Kidney (tissue), 14 donors: ENCODE measurements around the gene LGALS8. TPM values are rescaled to one million over a fixed set of nuclear protein-coding genes. Genes with fewer than 3 reads are reported as not detected.

Experiments used
- DNase-seq, 5 donors: peaks; one replicate each; pipeline ENCODE4 v3.0.0-alpha.2; 2013 to 2020
- FAIRE-seq: peaks from 2 replicates; lab custom pipeline; 2012; peaks lifted over from hg19 to GRCh38; lab: Jason Lieb, UNC
- H3K27ac ChIP-seq, 2 donors: one replicate each; pipeline ENCODE4 v1.7.0; 2013; ENCODE audit warnings: low read depth in 2 of 2, low read length in 2 of 2, inconsistent platforms in 1 of 2
- H3K27me3 ChIP-seq: one replicate; pipeline ENCODE4 v1.7.1; 2013; ENCODE audit warnings: low read length, inconsistent platforms; ENCODE audit not compliant: control insufficient read depth, insufficient read depth
- H3K36me3 ChIP-seq, 3 donors: one replicate each; pipeline versions ENCODE4 v1.7.0 to v1.7.1; 2013; ENCODE audit warnings: low read length in 3 of 3, control low read depth in 1 of 3, inconsistent platforms in 1 of 3; ENCODE audit not compliant: insufficient read depth in 3 of 3, control insufficient read depth in 2 of 3
- H3K4me1 ChIP-seq, 3 donors: one replicate each; pipeline versions ENCODE4 v1.7.0 to v1.7.1; 2013; ENCODE audit warnings: low read length in 3 of 3, inconsistent platforms in 1 of 3, low read depth in 1 of 3; ENCODE audit not compliant: control insufficient read depth in 2 of 3, insufficient read depth in 2 of 3
- H3K4me3 ChIP-seq, 3 donors: one replicate each; pipeline versions ENCODE4 v1.7.0 to v1.8.1; 2013; ENCODE audit warnings: low read length in 3 of 3, control low read depth in 1 of 3, inconsistent platforms in 1 of 3
- H3K9ac ChIP-seq, 3 donors: one replicate each; pipeline versions ENCODE4 v1.7.0 to v1.7.1; 2013; ENCODE audit warnings: low read length in 3 of 3, control low read depth in 1 of 3, inconsistent platforms in 1 of 3
- H3K9me3 ChIP-seq, 3 donors: one replicate each; pipeline versions ENCODE4 v1.7.0 to v1.7.1; 2013; ENCODE audit warnings: low read length in 3 of 3, control low read depth in 1 of 3, inconsistent platforms in 1 of 3; ENCODE audit not compliant: control insufficient read depth in 2 of 3, insufficient read depth in 1 of 3
- intact Hi-C: fragments of 100-400 bp; cut with DNase I; formaldehyde crosslinking; loops from one replicate; pipeline ENCODE4 v1.11.1; 2022
- polyA plus RNA-seq: library from polyadenylated mRNA; stranded (reverse); fragments of 350-450 nt; fragmentation: Illumina TruSeq; extraction: RNeasy Lipid Tissue Mini Kit (QIAGEN cat#74804); gene quantifications from one replicate; pipeline ENCODE4 v1.2.3, GENCODE V29; 2014; ENCODE audit warnings: low read depth, low replicate concordance; ENCODE audit not compliant: insufficient read depth
- total RNA-seq: library from RNA; stranded (reverse); fragmentation: NEBNext Ultra II Directional; extraction: Animal tissue kit (Norgen Biotek cat#: 25700); gene quantifications from one replicate; pipeline ENCODE4 v1.2.1, GENCODE V29; 2021
- TF ChIP-seq, protein P1 (sequence below): IDR thresholded peaks from 3 replicates; pipeline ENCODE4 v1.5.1; 2012; ENCODE audit warnings: mild to moderate bottlenecking, moderate library complexity, borderline replicate concordance; ENCODE audit not compliant: insufficient read depth; ENCODE audit errors: extremely low read depth
- donor health status: control.
- donor health status: control.
- donor health status: control.
- donor health status: control.
- donor health status: control.
- donor health status: DM: yes; HTN: yes; CAD: no.
- donor health status: Normal renal cell carcinoma (clear cell type).

The LGALS8 gene
- total and polyA plus RNA-seq, 2 donors from 2014 or later = 17.6 to 53.3 TPM

DNA sequence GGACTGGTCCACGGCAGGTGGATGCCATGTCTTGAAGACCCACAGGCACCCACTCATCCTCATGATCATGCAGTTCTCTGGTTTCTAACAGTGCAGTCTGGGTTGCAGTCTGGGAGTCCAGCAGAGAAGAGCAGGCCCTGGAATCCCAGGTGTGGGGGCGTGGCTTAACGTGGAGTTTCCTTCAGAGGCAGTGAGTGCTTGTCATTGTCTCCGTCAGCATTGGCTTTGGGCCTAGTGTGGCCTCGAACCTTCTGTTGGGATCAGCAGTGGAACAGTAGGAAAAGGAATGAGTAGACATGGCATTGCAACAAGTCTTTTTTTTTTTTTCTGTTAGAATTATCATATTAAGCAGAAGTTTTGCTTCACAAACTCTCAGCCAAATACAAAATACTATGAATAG lies 12.8 kb downstream of the LGALS8 start:
- H3K9me3 ChIP-seq = no peaks in the 10 kb centered on the region
- H3K27me3 ChIP-seq = no peaks in the 10 kb centered on the region
- intact Hi-C loops = no loop called here
- TF ChIP-seq, protein P1, sequence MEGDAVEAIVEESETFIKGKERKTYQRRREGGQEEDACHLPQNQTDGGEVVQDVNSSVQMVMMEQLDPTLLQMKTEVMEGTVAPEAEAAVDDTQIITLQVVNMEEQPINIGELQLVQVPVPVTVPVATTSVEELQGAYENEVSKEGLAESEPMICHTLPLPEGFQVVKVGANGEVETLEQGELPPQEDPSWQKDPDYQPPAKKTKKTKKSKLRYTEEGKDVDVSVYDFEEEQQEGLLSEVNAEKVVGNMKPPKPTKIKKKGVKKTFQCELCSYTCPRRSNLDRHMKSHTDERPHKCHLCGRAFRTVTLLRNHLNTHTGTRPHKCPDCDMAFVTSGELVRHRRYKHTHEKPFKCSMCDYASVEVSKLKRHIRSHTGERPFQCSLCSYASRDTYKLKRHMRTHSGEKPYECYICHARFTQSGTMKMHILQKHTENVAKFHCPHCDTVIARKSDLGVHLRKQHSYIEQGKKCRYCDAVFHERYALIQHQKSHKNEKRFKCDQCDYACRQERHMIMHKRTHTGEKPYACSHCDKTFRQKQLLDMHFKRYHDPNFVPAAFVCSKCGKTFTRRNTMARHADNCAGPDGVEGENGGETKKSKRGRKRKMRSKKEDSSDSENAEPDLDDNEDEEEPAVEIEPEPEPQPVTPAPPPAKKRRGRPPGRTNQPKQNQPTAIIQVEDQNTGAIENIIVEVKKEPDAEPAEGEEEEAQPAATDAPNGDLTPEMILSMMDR = no peak
- no peak overlapping the region for H3K4me3 ChIP-seq
- no peak overlapping the region for H3K9ac ChIP-seq
- no peak overlapping the region for H3K27ac ChIP-seq
- no peak for DNase-seq
- FAIRE-seq = no peak
- H3K4me1 ChIP-seq = peaks cover 0 to 2% (median 0%) of the 10 kb centered on the region in 3 donors
- peaks cover 0 to 19% (median 12%) of the 10 kb centered on the region in 3 donors for H3K36me3 ChIP-seq

DNA sequence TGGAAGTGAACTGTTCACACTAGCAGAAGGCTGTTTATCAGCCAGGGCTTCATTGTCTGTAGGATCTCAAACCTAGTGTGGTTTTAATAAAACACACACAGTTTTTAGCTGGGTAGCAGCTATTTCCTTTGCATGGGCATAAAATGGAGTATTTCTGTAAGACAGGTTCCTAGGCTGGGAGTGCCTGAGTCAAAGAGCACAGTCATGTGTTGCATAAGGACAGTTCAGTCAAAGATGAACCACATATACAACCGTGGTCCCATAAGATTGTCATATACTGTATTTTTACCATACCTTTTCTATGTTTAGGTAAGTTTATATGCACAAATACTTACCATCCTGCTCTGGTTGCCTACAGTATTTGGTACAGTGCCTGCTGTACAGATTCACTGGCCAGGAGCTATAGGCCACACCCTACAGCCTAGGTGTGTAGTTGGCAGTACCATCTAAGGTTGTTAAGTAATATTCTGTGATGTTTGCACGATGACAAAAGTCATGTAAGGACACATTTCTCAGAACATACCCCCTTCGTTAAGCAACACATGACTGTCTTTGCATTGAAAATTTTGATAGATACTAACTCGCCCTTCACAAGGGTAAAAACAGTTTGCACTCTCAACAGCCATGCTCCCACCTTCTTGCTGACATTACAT lies 17.2 kb downstream of the LGALS8 start:
- Histone ChIP-seq H3K4me1 (no peaks in the 10 kb centered on the region), H3K27me3 (no peaks in the 10 kb centered on the region), H3K9ac (no peak overlapping the region), H3K4me3 (no peak overlapping the region), H3K9me3 (no peaks in the 10 kb centered on the region), H3K36me3 (peaks cover 5 to 47% (median 32%) of the 10 kb centered on the region in 3 donors), H3K27ac (no peak overlapping the region)
- FAIRE-seq (no peak), DNase-seq (no peak)
- intact Hi-C loops = no loop called here
- TF ChIP-seq, protein P1 = no peak

DNA sequence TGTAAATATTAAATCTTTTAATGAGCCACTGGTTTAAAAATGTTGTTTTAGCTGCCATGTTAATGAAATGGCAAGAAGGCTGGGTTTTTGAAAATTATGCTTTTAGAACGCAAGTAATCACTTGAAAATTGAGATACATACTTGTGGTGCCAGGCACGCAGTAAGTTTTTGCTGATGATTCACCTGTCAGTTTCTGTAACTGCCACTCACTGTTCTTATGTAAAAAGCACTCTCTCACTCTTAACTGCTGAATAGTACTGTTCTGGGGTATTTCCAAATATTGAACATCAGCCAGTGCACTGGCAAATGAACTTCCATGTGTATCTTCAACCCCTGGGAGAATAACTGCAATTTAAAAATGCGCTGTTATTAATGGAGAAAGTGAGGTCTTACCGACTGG lies 17.9 kb downstream of the LGALS8 start:
- no peak for FAIRE-seq
- no peaks in the 10 kb centered on the region for H3K4me1 ChIP-seq
- no peak overlapping the region for H3K4me3 ChIP-seq
- no peak for DNase-seq
- H3K27ac ChIP-seq = no peak overlapping the region
- H3K36me3 ChIP-seq = peaks cover 5 to 52% (median 39%) of the 10 kb centered on the region in 3 donors
- TF ChIP-seq, protein P1 = no peak
- H3K9me3 ChIP-seq = no peaks in the 10 kb centered on the region
- no peak overlapping the region for H3K9ac ChIP-seq
- no peaks in the 10 kb centered on the region for H3K27me3 ChIP-seq
- intact Hi-C loops = no loop called here
